Heart right ventricle (tissue), 16 donors: ENCODE measurements around the gene TRIM31. TPM values are rescaled to one million over a fixed set of nuclear protein-coding genes. Genes with fewer than 3 reads are reported as not detected.

Experiments used
- ATAC-seq, 8 donors: fragments of 200-7000 bp; cut with Tn5 transposase; one replicate each; pipeline ENCODE4 v1.9.1; 2020; ENCODE audit warnings: mild to moderate bottlenecking in 8 of 8, moderate library complexity in 8 of 8, moderate number of reproducible peaks in 1 of 8
- DNase-seq, 2 donors: peaks; one replicate each; pipeline ENCODE4 v3.0.0-alpha.2; 2020
- H3K27ac ChIP-seq, 10 donors: fragments of 200-600 bp; sonication (generic) in 2 of 10; one replicate each; pipeline versions ENCODE4 v1.5.0 to v1.8.0; 2020 to 2022; ENCODE audit warnings: mild to moderate bottlenecking in 3 of 10
- H3K27me3 ChIP-seq, 7 donors: fragments of 200-600 bp; one replicate each; pipeline ENCODE4 v1.8.0; 2021 to 2022; ENCODE audit warnings: mild to moderate bottlenecking in 2 of 7
- H3K36me3 ChIP-seq, 9 donors: fragments of 200-600 bp; sonication (generic) in 1 of 9; one replicate each; pipeline versions ENCODE4 v1.5.0 to v1.8.0; 2020 to 2022; ENCODE audit warnings: mild to moderate bottlenecking in 2 of 9
- H3K4me1 ChIP-seq, 9 donors: fragments of 200-600 bp; sonication (generic) in 1 of 9; one replicate each; pipeline versions ENCODE4 v1.5.0 to v1.8.0; 2020 to 2022; ENCODE audit warnings: mild to moderate bottlenecking in 4 of 9
- H3K4me3 ChIP-seq, 10 donors: fragments of 200-600 bp; sonication (generic) in 2 of 10; one replicate each; pipeline versions ENCODE4 v1.5.0 to v1.8.0; 2020 to 2022; ENCODE audit warnings: mild to moderate bottlenecking in 7 of 10, moderate library complexity in 2 of 10
- H3K9me3 ChIP-seq, 11 donors: fragments of 200-600 bp in 10 of 11; sonication (generic) in 2 of 11; one replicate each; pipeline versions ENCODE4 v1.5.0 to v1.8.0; 2013 to 2022; ENCODE audit warnings: mild to moderate bottlenecking in 2 of 11, control low read depth in 1 of 11, moderate library complexity in 1 of 11
- WGBS, 2 donors: extraction: QIAGEN DNeasy Blood & Tissue Kit; methylation state at CpG; one replicate each; pipeline ENCODE4 v1.1.7; 2013; ENCODE audit warnings: inconsistent platforms in 1 of 2; 5-methylcytosine and 5-hydroxymethylcytosine counted together
- intact Hi-C, 10 donors: fragments of 100-400 bp; cut with DNase I; formaldehyde crosslinking; loops; one replicate each; pipeline versions ENCODE4 v1.11.1 to v1.14.2; 2022
- polyA plus RNA-seq, 2 donors: library from polyadenylated mRNA; stranded (reverse); fragments of 200-250 nt; gene quantifications; one replicate each; pipeline ENCODE4 v1.2.3, GENCODE V29; 2013
- total RNA-seq, 10 donors: library from RNA; stranded (reverse); fragmentation: NEBNext Ultra II Directional in 3 of 10; extraction: Animal tissue kit (Norgen Biotek cat#: 25700) in 3 of 10; gene quantifications; one replicate each; pipeline versions ENCODE4 v1.2.1 to v1.2.4, GENCODE V29; 2021 to 2023
- TF ChIP-seq, protein P1 (sequence below), 9 donors: fragments of 200-600 bp; sonication (generic) in 2 of 9; IDR thresholded peaks; one replicate each; pipeline versions ENCODE4 v1.5.0 to v1.8.0; 2021 to 2022; ENCODE audit warnings: antibody characterized with exemption in 9 of 9, mild to moderate bottlenecking in 5 of 9, moderate library complexity in 1 of 9
- donor health status: Arrhythmogenic right ventricular cardiomyopathy.
- donor health status: ischemic (EF 13 %, LVEDD 7.1; RV severe dilation, severe dysfunction).
- donor health status: healthy with polysubstance abuse.
- donor health status: DM: no; HTN: yes; CAD: no.
- donor health status: DM: no; HTN: no; CAD: no.
- donor health status: ischemic (EF 25% LVEDD 6.9; RV normal size, moderate dysfunction).
- donor health status: ischemic (EF 25% LVEDD 5.7; RV mildly dilated, moderate dysfunction).
- donor health status: healthy.
- donor health status: DM: yes; HTN: yes; CAD: no.
- donor health status: Ischemic cardiomyopathy.
- donor health status: ischemic (EF 35%, LVEDD 5.7; RV mildly dilated, moderate dysfunction).
- donor health status: nonischemic (EF 11% LVEDD 7.7; RV severe dilation, severe dysfunction).
- donor health status: DM: yes; HTN: yes; CAD: no.
- donor health status: PGD.
- donor health status: ischemic (EF 29% LVEDD 5.4; RV normal size, mild dysfunction).
- donor health status: nonischemic (EF 23%, LVEDD 6.1; RV moderate dilation, normal function).

Gene TRIM31
- total and polyA plus RNA-seq, 12 donors = not detected

DNA sequence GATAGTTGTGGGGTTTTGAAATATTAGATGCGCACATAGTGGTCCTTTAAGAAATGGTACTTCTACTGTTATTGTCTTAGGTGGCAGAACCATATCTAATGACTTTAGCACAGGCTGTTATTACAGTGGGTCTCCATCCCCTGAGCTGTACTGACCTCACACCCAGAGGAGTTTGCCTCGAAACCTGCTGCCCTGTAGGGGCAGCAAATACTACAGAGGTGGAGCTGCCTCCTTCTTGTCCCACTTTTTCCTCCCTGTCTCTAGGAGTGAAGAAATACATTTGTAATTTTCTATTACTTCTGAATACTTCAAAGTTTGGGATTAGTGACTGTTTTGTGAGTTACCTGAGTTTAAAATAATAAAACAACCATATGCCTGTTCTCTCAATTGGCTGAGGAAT is 8.2 kb downstream of the TRIM31 start:
- no peak for DNase-seq
- intact Hi-C loops = loop anchor here in 6 of 10 donors (2.0 to 10.0 kb wide), 6 partner anchors 26 to 290 kb away; partner anchors contain the start of gene PPP1R11 (in 2 of the 6)
- peaks cover 9 to 39% (median 29%) of the 10 kb centered on the region in 9 donors for H3K4me1 ChIP-seq
- no peak overlapping the region for H3K27ac ChIP-seq
- ATAC-seq = no peak
- H3K36me3 ChIP-seq = no peaks in the 10 kb centered on the region
- TF ChIP-seq, protein P1, sequence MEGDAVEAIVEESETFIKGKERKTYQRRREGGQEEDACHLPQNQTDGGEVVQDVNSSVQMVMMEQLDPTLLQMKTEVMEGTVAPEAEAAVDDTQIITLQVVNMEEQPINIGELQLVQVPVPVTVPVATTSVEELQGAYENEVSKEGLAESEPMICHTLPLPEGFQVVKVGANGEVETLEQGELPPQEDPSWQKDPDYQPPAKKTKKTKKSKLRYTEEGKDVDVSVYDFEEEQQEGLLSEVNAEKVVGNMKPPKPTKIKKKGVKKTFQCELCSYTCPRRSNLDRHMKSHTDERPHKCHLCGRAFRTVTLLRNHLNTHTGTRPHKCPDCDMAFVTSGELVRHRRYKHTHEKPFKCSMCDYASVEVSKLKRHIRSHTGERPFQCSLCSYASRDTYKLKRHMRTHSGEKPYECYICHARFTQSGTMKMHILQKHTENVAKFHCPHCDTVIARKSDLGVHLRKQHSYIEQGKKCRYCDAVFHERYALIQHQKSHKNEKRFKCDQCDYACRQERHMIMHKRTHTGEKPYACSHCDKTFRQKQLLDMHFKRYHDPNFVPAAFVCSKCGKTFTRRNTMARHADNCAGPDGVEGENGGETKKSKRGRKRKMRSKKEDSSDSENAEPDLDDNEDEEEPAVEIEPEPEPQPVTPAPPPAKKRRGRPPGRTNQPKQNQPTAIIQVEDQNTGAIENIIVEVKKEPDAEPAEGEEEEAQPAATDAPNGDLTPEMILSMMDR (IDR thresholded peaks at IDR 0.05) = no peak
- no peaks in the 10 kb centered on the region for H3K9me3 ChIP-seq
- no peak overlapping the region for H3K4me3 ChIP-seq
- 88 to 90% methylated on average over 2 of the region's 2 CpGs for WGBS, 2 donors
- peaks cover 4 to 79% (median 48%) of the 10 kb centered on the region in 7 donors for H3K27me3 ChIP-seq

GRCh38 chr6:30103872-30104179 is 9.1 kb downstream of the TRIM31 start:
- no peak for DNase-seq
- H3K4me3 ChIP-seq = peak overlapping the region in 8 of 10 donors; percentile 20 to 56 (median 49)
- peaks cover 4 to 79% (median 47%) of the 10 kb centered on the region in 7 donors for H3K27me3 ChIP-seq
- peaks cover 9 to 39% (median 29%) of the 10 kb centered on the region in 9 donors for H3K4me1 ChIP-seq
- peak overlapping the region in 1 of 10 donors; percentile 23 for H3K27ac ChIP-seq
- no peaks in the 10 kb centered on the region for H3K9me3 ChIP-seq
- intact Hi-C loops = loop anchor here in 8 of 10 donors (1.0 to 10.0 kb wide), 8 partner anchors 27 to 291 kb away; partner anchors contain the start of gene PPP1R11 (in 5 of the 8)
- ATAC-seq = no peak
- no peaks in the 10 kb centered on the region for H3K36me3 ChIP-seq
- TF ChIP-seq, protein P1 (IDR thresholded peaks at IDR 0.05) = no peak
- 46 to 52% methylated on average over 3 of the region's 3 CpGs for WGBS, 2 donors

DNA sequence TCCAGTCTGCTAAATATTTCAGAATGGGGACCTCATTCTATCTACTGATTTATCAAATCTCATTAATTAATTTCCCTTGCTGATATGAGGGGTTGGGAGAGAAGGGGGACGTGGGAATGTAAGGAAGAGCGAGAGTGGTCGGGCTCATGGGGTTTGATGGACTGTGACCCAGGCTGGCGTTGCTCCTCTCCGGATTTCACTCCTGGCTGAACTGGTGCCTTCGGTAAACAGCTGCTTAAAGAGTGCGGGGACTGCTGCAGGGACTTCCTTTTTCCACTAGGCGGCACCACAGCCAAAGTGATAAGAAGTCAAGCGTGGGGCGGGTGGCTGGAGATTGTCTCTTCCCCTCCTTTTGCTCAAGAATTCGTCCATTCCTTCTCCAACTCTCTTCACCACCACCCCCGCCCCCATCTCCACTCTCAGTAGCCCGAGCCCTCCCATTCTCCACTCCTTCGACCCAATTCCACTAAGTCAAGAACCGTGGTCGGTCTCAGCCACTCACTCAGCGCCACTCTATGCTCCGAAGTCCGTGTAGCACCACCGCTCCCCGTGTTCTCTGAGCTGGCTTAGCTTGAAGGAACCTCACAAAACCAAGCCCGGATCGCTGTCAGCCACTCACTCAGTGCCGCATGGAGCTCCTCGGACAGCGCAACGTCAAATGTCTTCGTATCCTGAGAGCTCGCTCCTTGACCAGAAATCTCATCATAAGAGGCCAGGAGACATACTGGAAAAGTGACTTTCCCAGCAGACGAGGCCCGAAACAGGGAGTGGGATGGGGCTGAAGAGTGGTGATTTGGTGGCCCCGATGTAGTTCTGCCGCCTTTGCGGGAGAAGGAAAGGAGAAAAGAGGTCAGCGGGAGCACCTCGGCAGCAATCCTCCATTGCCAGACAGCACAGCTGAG is 9.7 kb downstream of the TRIM31 start:
- intact Hi-C loops = loop anchor here in 8 of 10 donors (1.0 to 10.0 kb wide), 9 partner anchors 28 to 292 kb away; partner anchors contain the start of gene PPP1R11 (in 6 of the 8)
- 2 to 3% methylated on average over 36 of the region's 36 CpGs for WGBS, 2 donors

More for the DNA sequence above, 9.7 kb downstream of the TRIM31 start:
- Histone ChIP-seq H3K4me1 (peaks cover 9 to 39% (median 29%) of the 10 kb centered on the region in 9 donors), H3K27ac (peak overlapping the region in 9 of 10 donors; percentile 33 to 83 (median 65)), H3K9me3 (no peaks in the 10 kb centered on the region), H3K4me3 (peak overlapping the region in 9 of 10 donors; percentile 20 to 56 (median 49)), H3K36me3 (no peaks in the 10 kb centered on the region), H3K27me3 (peaks cover 4 to 79% (median 47%) of the 10 kb centered on the region in 7 donors)
- TF ChIP-seq, protein P1 (IDR thresholded peaks at IDR 0.05) = peak; percentile 71 to 94 (median 89)
- ATAC-seq (peak; percentile 76 to 91 (median 83)), DNase-seq (peak; percentile 78 to 89)
